GM23338 (cell line): ENCODE measurements around the gene TMEM52. TPM values are rescaled to one million over a fixed set of nuclear protein-coding genes. Genes with fewer than 3 reads are reported as not detected.

ENCODE experiments used
- ATAC-seq: fragments of 200-7000 bp; cut with Tn5 transposase; 3 replicates; pipeline ENCODE4 v1.9.1; 2020
- DNase-seq: peaks from one replicate; pipeline ENCODE4 v3.0.0-alpha.2; 2015; ENCODE audit warnings: low spot score
- H2AFZ ChIP-seq: fragments of 200-600 bp; sonication (generic); 2 replicates; pipeline ENCODE4 v1.8.0; 2016; ENCODE audit warnings: antibody characterized with exemption, mild to moderate bottlenecking, moderate library complexity
- H3F3A ChIP-seq: fragments of 200-600 bp; sonication (generic); replicated peaks from 2 replicates; pipeline ENCODE4 v1.8.0; 2017; ENCODE audit warnings: antibody characterized with exemption, mixed run types, low read depth
- H3K27ac ChIP-seq: fragments of 200-600 bp; sonication (generic); 2 replicates; pipeline ENCODE4 v1.6.1; 2016; ENCODE audit warnings: low read depth
- H3K27me3 ChIP-seq: fragments of 200-600 bp; sonication (generic); 2 replicates; pipeline ENCODE4 v1.8.0; 2016; ENCODE audit warnings: mild to moderate bottlenecking, mixed run types, moderate library complexity; ENCODE audit not compliant: insufficient read depth
- H3K36me3 ChIP-seq: fragments of 200-600 bp; sonication (generic); 2 replicates; pipeline ENCODE4 v1.8.0; 2016; ENCODE audit warnings: mild to moderate bottlenecking; ENCODE audit not compliant: insufficient read depth
- H3K4me1 ChIP-seq: fragments of 200-600 bp; sonication (generic); 2 replicates; pipeline ENCODE4 v1.8.0; 2016; ENCODE audit warnings: mild to moderate bottlenecking, moderate library complexity; ENCODE audit not compliant: insufficient read depth
- H3K4me2 ChIP-seq: fragments of 200-600 bp; sonication (generic); 2 replicates; pipeline ENCODE4 v1.7.1; 2017; ENCODE audit warnings: mixed run types
- H3K4me3 ChIP-seq: fragments of 200-600 bp; sonication (generic); 2 replicates; pipeline ENCODE4 v1.6.1; 2016; ENCODE audit warnings: mixed run types
- H3K79me2 ChIP-seq: fragments of 200-600 bp; sonication (generic); replicated peaks from 2 replicates; pipeline ENCODE4 v1.8.0; 2017; ENCODE audit warnings: mild to moderate bottlenecking; ENCODE audit not compliant: insufficient read depth
- H3K9me2 ChIP-seq: fragments of 200-600 bp; sonication (generic); 2 replicates; pipeline ENCODE4 v1.8.0; 2017; ENCODE audit not compliant: insufficient read depth
- H4K20me1 ChIP-seq: fragments of 200-600 bp; sonication (generic); replicated peaks from 2 replicates; pipeline ENCODE4 v1.8.0; 2017; ENCODE audit warnings: mild to moderate bottlenecking; ENCODE audit not compliant: insufficient read depth
- H3K27ac Mint-ChIP-seq: 2 replicates; pipeline ENCODE4 v1.8.0; 2020; ENCODE audit warnings: inconsistent platforms, mild to moderate bottlenecking, moderate library complexity, mixed read lengths
- H3K27me3 Mint-ChIP-seq: 3 replicates; pipeline ENCODE4 v1.8.0; 2022; ENCODE audit warnings: low read depth, mild to moderate bottlenecking, moderate library complexity, mixed read lengths, inconsistent platforms; ENCODE audit not compliant: insufficient read depth, poor library complexity
- H3K36me3 Mint-ChIP-seq: 3 replicates; pipeline ENCODE4 v1.8.0; 2021; ENCODE audit warnings: low read depth, mild to moderate bottlenecking, inconsistent platforms, moderate library complexity, mixed read lengths
- H3K4me1 Mint-ChIP-seq: 3 replicates; pipeline ENCODE4 v1.8.0; 2020; ENCODE audit warnings: mild to moderate bottlenecking, inconsistent platforms, mixed read lengths
- H3K4me3 Mint-ChIP-seq: 3 replicates; pipeline ENCODE4 v1.8.0; 2021; ENCODE audit warnings: moderate library complexity, mild to moderate bottlenecking, inconsistent platforms, mixed read lengths
- H3K9me3 Mint-ChIP-seq: 3 replicates; pipeline ENCODE4 v1.8.0; 2020; ENCODE audit warnings: moderate library complexity, mild to moderate bottlenecking, inconsistent platforms, mixed read lengths
- CREB1 ChIP-seq: fragments of 250-450 bp; sonication (Bioruptor Pico); IDR thresholded peaks from 2 replicates; pipeline ENCODE4 v1.5.0; 2020; ENCODE audit warnings: low read depth, mild to moderate bottlenecking, moderate library complexity
- CTCF ChIP-seq, 2 experiments: fragments of 200-600 bp in 1 of 2; sonication (generic) in 1 of 2; conservative IDR thresholded peaks; 2 replicates each; pipeline versions ENCODE4 v1.5.1 to v1.6.1; 2016 to 2017; ENCODE audit warnings: antibody characterized with exemption in 2 of 2, low read depth in 2 of 2, mild to moderate bottlenecking in 2 of 2, moderate library complexity in 1 of 2
- ETS1 ChIP-seq: IDR thresholded peaks from 2 replicates; pipeline ENCODE4 v1.6.1; 2016; ENCODE audit warnings: antibody characterized with exemption
- JUNB ChIP-seq: IDR thresholded peaks from one replicate; pipeline ENCODE4 v1.6.1; 2016; ENCODE audit warnings: antibody characterized with exemption; ENCODE audit not compliant: unreplicated experiment
- POLR2AphosphoS5 ChIP-seq: IDR thresholded peaks from 2 replicates; pipeline ENCODE4 v1.6.1; 2016; ENCODE audit warnings: antibody characterized with exemption, low read depth
- STAT1 ChIP-seq: IDR thresholded peaks from one replicate; pipeline ENCODE4 v1.6.1; 2016; ENCODE audit warnings: antibody characterized with exemption; ENCODE audit not compliant: unreplicated experiment
- ZNF114 ChIP-seq: fragments of 250-450 bp; sonication (Bioruptor Pico); IDR thresholded peaks from 2 replicates; pipeline ENCODE4 v1.5.0; 2020; ENCODE audit warnings: mild to moderate bottlenecking, moderate library complexity
- ZNF331 ChIP-seq: fragments of 250-450 bp; sonication (Bioruptor Pico); IDR thresholded peaks from 2 replicates; pipeline ENCODE4 v1.5.0; 2020; ENCODE audit warnings: low read depth, mild to moderate bottlenecking, moderate library complexity
- ZNF462 ChIP-seq: fragments of 250-450 bp; sonication (Bioruptor Pico); IDR thresholded peaks from 2 replicates; pipeline ENCODE4 v1.5.0; 2020; ENCODE audit warnings: mild to moderate bottlenecking, moderate library complexity
- polyA plus RNA-seq: library from polyadenylated mRNA; unstranded; fragments of >200 nt; fragmentation: Nextera tagmentation; extraction: Ambion mirVana; gene quantifications from 2 replicates; pipeline ENCODE4 v1.2.1, GENCODE V29; 2016
- total RNA-seq: library from RNA; depleted of rRNA; stranded (reverse); fragments of >200 nt; shearing (Covaris generic); gene quantifications from 2 replicates; pipeline ENCODE4 v1.2.3, GENCODE V29; 2014

TMEM52 gene
- total and polyA plus RNA-seq, 2 experiments from 2014 or later = 19.5 to 25.0 TPM

GRCh38 chr1:1954015-1954414 lies 34.9 kb upstream of the TMEM52 start:
- Histone ChIP-seq H2AFZ (no peak overlapping the region), H3K36me3 (no peaks in the 10 kb centered on the region), H3F3A (no peaks in the 10 kb centered on the region), H3K27ac (no peak overlapping the region), H3K79me2 (no peaks in the 10 kb centered on the region), H4K20me1 (no peaks in the 10 kb centered on the region), H3K27me3 (no peaks in the 10 kb centered on the region), H3K4me2 (no peak overlapping the region), H3K4me1 (no peaks in the 10 kb centered on the region), H3K9me2 (no peaks in the 10 kb centered on the region), H3K4me3 (no peak overlapping the region)
- Mint-ChIP-seq H3K4me1 (no peaks in the 10 kb centered on the region; the same call in 2 of the 3 replicates), H3K9me3 (peaks cover 3% of the 10 kb centered on the region), H3K36me3 (peaks cover 2% of the 10 kb centered on the region; the same call in 2 of the 3 replicates), H3K4me3 (no peak overlapping the region), H3K27me3 (peaks cover 5% of the 10 kb centered on the region), H3K27ac (no peak overlapping the region)
- DNase-seq = no peak
- ATAC-seq = no peak
- TF ChIP-seq CREB1 (CRISPR knock-in tag) (no peak), ZNF114 (CRISPR knock-in tag) (no peak), ZNF331 (no peak), STAT1 (no peak), JUNB (no peak), CTCF (conservative IDR thresholded peaks at IDR 0.05; ENCODE audit: low read depth in 2 of 2) (no peak), ZNF462 (CRISPR knock-in tag) (no peak), POLR2AphosphoS5 (no peak), ETS1 (no peak)
